Fibroblast of pulmonary artery (primary cell): ENCODE results near the gene IL36RN.

Experiments
- DNase-seq: peaks from one replicate; pipeline ENCODE4 v3.0.0-alpha.2; 2010; ENCODE audit warnings: low read depth
- H3K4me3 ChIP-seq: replicated peaks from 2 replicates; pipeline ENCODE4 v1.5.1; 2011; ENCODE audit warnings: low read depth, mild to moderate bottlenecking, control low read depth, low read length, moderate library complexity
- CTCF ChIP-seq: IDR thresholded peaks from 2 replicates; pipeline ENCODE4 v1.5.1; 2011; ENCODE audit warnings: mild to moderate bottlenecking, control low read depth, low read length, inconsistent platforms; ENCODE audit errors: missing control alignments

The IL36RN gene

GRCh38 chr2:113061896-113062770 lies 3.1 kb downstream of the IL36RN start:
- DNase-seq: no peak
- H3K4me3 ChIP-seq: no peak overlapping the region
- TF ChIP-seq CTCF: no peak

- no peak for DNase-seq
- no peak for TF ChIP-seq CTCF
- H3K4me3 ChIP-seq: no peak overlapping the region
Measured at GRCh38 chr2:113064281-113064680, 5.3 kb downstream of the IL36RN start.

GRCh38 chr2:113064898-113065297 lies 5.9 kb downstream of the IL36RN start:
- DNase-seq: no peak
- H3K4me3 ChIP-seq: no peak overlapping the region
- TF ChIP-seq CTCF: no peak

- no peak for DNase-seq
- no peak for TF ChIP-seq CTCF
- H3K4me3 ChIP-seq: no peak within 1 kb of the TSS
Measured at GRCh38 chr2:113067681-113068080, 8.7 kb downstream of the IL36RN start, which contains the start of gene IL1F10. IL1F10 (plus strand) TSS chr2:113067970; CDS start chr2:113072739, 4,769 bp downstream.

- TF ChIP-seq CTCF: no peak
- no peak for DNase-seq
- H3K4me3 ChIP-seq: no peak overlapping the region
Measured at GRCh38 chr2:113068249-113068648, 9.3 kb downstream of the IL36RN start.

- H3K4me3 ChIP-seq: no peak overlapping the region
- no peak for DNase-seq
- TF ChIP-seq CTCF: no peak
Measured at GRCh38 chr2:113068706-113069485, 9.9 kb downstream of the IL36RN start.
